Vagina (tissue), 2 donors: ENCODE data around the gene DIPK2A. TPM values are rescaled to one million over a fixed set of nuclear protein-coding genes. Genes with fewer than 3 reads are reported as not detected.

ENCODE experiments used
- DNase-seq, 2 donors: peaks; one replicate each; pipeline ENCODE4 v3.0.0-alpha.2; 2017; ENCODE audit errors: extremely low spot score in 2 of 2
- H3K27ac ChIP-seq: fragments of 200-600 bp; sonication (generic); one replicate; pipeline ENCODE4 v1.5.1; 2019
- H3K27me3 ChIP-seq: fragments of 200-600 bp; sonication (generic); one replicate; pipeline ENCODE4 v1.5.1; 2019
- H3K36me3 ChIP-seq, 2 donors: fragments of 200-600 bp; sonication (generic); one replicate each; pipeline ENCODE4 v1.5.1; 2017 to 2019
- H3K4me1 ChIP-seq: fragments of 200-600 bp; sonication (generic); one replicate; pipeline ENCODE4 v1.5.1; 2019
- H3K4me3 ChIP-seq, 2 donors: fragments of 200-600 bp; sonication (generic); 1 replicate in 1 of 2; 2 replicates in 1 of 2; pipeline ENCODE4 v1.5.1; 2016 to 2019
- H3K9me3 ChIP-seq: fragments of 200-600 bp; sonication (generic); one replicate; pipeline ENCODE4 v1.5.1; 2019
- POLR2A ChIP-seq, 2 donors: fragments of 450-650 bp; IDR thresholded peaks; one replicate each; pipeline ENCODE4 v1.6.1; 2017; ENCODE audit warnings: antibody characterized with exemption in 2 of 2, mild to moderate bottlenecking in 2 of 2, moderate library complexity in 2 of 2
- POLR2AphosphoS5 ChIP-seq, 2 donors: sonication (generic); formaldehyde crosslinking; IDR thresholded peaks; one replicate each; pipeline ENCODE4 v1.9.0; 2017; ENCODE audit warnings: antibody characterized with exemption in 2 of 2, mild to moderate bottlenecking in 2 of 2, low read depth in 1 of 2; ENCODE audit not compliant: insufficient read depth in 1 of 2
- intact Hi-C: fragments of 100-400 bp; cut with DNase I; formaldehyde crosslinking; loops from one replicate; pipeline ENCODE4 v1.15.1; 2023
- total RNA-seq: library from RNA; depleted of rRNA; stranded (reverse); fragments of >200 nt; gene quantifications from one replicate; pipeline ENCODE4 v1.2.3, GENCODE V29; 2016
- TF ChIP-seq, protein P1 (sequence below), 3 experiments: fragments of 450-650 bp in 2 of 3; fragments of 200-600 bp in 1 of 3; sonication (generic) in 1 of 3; IDR thresholded peaks; one replicate each; pipeline ENCODE4 v1.5.1; 2017 to 2019; ENCODE audit warnings: antibody characterized with exemption in 3 of 3, mild to moderate bottlenecking in 2 of 3, moderate library complexity in 2 of 3

Gene DIPK2A
- total RNA-seq, 1 donor from 2014 or later = 26.5 TPM

DNA sequence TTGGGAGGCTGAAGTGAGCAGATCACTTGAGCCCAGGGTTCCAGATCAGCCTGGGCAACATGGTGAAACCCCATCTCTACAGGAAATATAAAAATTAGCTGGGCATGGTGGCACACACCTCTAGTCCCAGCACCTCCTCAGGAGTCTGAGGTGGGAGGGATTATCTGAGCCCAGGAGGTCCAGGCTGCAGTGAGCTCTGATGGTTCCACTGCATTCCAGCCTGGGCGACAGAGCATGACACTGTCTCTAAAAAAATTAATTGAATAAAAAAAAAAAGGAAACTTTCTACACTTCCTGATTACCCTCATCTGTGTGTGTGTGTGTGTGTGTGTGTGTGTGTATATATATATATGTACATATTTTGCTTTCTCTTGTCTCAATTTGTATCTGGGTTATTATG, 31.4 kb downstream of the DIPK2A start:
- intact Hi-C loops = no loop called here

DNA sequence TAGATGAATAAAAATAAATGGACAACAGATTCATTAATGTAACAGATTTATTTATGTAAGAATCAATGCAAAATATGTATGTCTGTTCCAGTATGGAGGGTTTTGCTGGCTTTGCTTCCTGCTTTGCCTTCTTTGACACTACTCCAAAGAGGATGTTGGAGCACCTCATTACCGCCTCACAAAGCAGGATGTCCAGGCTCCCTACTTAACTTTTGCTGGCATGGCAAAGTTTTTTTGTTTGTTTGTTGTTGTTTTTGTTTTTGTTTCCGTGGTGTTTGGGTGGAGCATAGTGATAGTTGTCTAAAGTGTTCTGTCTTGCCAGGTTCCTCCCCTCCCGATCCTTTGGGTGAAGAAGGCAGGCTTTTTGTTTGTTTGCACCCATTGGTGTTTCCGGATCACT, 38.7 kb downstream of the DIPK2A start:
- no peaks in the 10 kb centered on the region for H3K36me3 ChIP-seq
- no peak for DNase-seq
- H3K27ac ChIP-seq = no peak overlapping the region
- no peaks in the 10 kb centered on the region for H3K4me1 ChIP-seq
- no peaks in the 10 kb centered on the region for H3K27me3 ChIP-seq
- TF ChIP-seq POLR2A (IDR thresholded peaks at IDR 0.05) (no peak), POLR2AphosphoS5 (IDR thresholded peaks at IDR 0.05; ENCODE audit: insufficient read depth in 1 of 2, low read depth in 1 of 2) (no peak)
- TF ChIP-seq, protein P1, sequence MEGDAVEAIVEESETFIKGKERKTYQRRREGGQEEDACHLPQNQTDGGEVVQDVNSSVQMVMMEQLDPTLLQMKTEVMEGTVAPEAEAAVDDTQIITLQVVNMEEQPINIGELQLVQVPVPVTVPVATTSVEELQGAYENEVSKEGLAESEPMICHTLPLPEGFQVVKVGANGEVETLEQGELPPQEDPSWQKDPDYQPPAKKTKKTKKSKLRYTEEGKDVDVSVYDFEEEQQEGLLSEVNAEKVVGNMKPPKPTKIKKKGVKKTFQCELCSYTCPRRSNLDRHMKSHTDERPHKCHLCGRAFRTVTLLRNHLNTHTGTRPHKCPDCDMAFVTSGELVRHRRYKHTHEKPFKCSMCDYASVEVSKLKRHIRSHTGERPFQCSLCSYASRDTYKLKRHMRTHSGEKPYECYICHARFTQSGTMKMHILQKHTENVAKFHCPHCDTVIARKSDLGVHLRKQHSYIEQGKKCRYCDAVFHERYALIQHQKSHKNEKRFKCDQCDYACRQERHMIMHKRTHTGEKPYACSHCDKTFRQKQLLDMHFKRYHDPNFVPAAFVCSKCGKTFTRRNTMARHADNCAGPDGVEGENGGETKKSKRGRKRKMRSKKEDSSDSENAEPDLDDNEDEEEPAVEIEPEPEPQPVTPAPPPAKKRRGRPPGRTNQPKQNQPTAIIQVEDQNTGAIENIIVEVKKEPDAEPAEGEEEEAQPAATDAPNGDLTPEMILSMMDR (IDR thresholded peaks at IDR 0.05) = no peak
- H3K4me3 ChIP-seq = no peak overlapping the region
- intact Hi-C loops = no loop called here
- no peaks in the 10 kb centered on the region for H3K9me3 ChIP-seq

More for the DNA sequence above, 31.4 kb downstream of the DIPK2A start:
- no peak for DNase-seq
- Histone ChIP-seq H3K4me3 (no peak overlapping the region), H3K27ac (no peak overlapping the region), H3K27me3 (no peaks in the 10 kb centered on the region), H3K36me3 (no peaks in the 10 kb centered on the region), H3K9me3 (no peaks in the 10 kb centered on the region), H3K4me1 (no peaks in the 10 kb centered on the region)
- TF ChIP-seq, protein P1 (IDR thresholded peaks at IDR 0.05) = no peak

DNA sequence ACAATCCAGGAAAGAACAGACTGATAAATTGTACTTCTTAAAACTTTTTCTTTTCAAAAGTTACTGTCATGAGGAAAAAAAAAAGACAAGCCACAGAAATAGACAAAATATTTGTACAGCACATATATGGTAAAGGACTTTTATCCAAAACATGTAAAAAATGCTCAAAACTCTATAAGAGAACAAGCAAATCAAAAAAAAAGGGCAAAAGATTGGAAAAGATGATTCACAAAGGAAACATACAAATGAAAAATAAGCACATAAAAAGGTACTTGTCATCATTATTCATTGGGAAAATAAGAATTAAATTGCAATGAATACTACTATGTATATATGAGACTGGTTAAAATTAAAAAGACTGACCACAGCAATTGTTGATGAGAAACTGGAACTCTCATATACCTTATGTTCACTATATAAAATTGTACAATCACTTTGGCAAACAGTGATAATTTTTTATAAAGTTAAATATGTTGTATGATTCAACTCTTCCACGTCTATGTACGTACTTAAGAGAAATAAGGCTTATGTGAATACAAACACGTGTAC, 39.7 kb downstream of the DIPK2A start:
- H3K9me3 ChIP-seq = no peaks in the 10 kb centered on the region
- no peak overlapping the region for H3K27ac ChIP-seq
- DNase-seq = no peak
- no peak overlapping the region for H3K4me3 ChIP-seq
- TF ChIP-seq POLR2AphosphoS5 (IDR thresholded peaks at IDR 0.05; ENCODE audit: insufficient read depth in 1 of 2, low read depth in 1 of 2) (no peak), POLR2A (IDR thresholded peaks at IDR 0.05) (no peak)
- TF ChIP-seq, protein P1 (IDR thresholded peaks at IDR 0.05) = no peak
- H3K4me1 ChIP-seq = no peaks in the 10 kb centered on the region
- no peaks in the 10 kb centered on the region for H3K27me3 ChIP-seq
- H3K36me3 ChIP-seq = no peaks in the 10 kb centered on the region
- intact Hi-C loops = no loop called here

DNA sequence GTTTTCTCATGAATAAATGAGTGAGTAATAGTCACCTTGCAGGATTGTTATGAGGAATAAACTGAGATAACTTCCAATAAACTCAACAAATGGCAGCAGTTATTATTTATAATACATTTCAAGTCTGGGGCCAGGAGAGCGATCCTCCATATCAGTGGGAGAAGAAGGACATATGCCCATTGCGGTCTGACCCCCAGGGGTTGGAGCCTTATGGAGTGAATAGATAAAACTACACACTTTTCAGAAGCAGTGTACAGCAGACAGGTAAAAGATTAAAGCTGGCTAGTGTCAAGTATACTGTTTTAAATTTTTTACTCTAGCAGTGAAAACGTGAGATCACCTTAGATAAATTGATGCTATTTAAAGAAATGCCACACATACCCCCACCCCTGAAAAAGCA, 43.5 kb downstream of the DIPK2A start:
- intact Hi-C loops = no loop called here
- Histone ChIP-seq H3K4me1 (no peaks in the 10 kb centered on the region), H3K9me3 (no peaks in the 10 kb centered on the region), H3K36me3 (no peaks in the 10 kb centered on the region), H3K27ac (no peak overlapping the region), H3K4me3 (no peak overlapping the region), H3K27me3 (no peaks in the 10 kb centered on the region)
- DNase-seq = no peak
- TF ChIP-seq POLR2A (IDR thresholded peaks at IDR 0.05) (no peak), POLR2AphosphoS5 (IDR thresholded peaks at IDR 0.05; ENCODE audit: insufficient read depth in 1 of 2, low read depth in 1 of 2) (no peak)
- TF ChIP-seq, protein P1 (IDR thresholded peaks at IDR 0.05) = no peak

DNA sequence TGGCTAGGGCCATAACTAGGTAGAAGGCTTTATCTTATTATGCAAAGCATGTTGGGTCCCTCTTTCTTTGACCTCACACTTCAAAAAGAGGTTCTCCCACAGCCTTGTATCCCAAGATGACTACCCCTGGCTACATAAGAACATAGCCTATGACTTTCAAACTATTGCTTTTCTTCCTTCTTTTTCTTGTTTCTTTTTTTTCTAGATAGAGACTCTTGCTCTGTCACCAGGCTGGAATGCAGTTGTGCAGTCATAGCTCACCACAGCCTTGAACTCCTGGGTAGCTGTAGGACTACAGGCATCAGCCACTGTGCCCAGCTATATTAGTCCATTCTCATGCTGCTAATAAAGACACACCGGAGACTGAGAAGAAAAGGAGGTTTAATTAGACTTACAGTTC, 47.2 kb downstream of the DIPK2A start:
- H3K4me1 ChIP-seq = no peaks in the 10 kb centered on the region
- TF ChIP-seq POLR2AphosphoS5 (IDR thresholded peaks at IDR 0.05; ENCODE audit: insufficient read depth in 1 of 2, low read depth in 1 of 2) (no peak), POLR2A (IDR thresholded peaks at IDR 0.05) (no peak)
- TF ChIP-seq, protein P1 (IDR thresholded peaks at IDR 0.05) = no peak
- intact Hi-C loops = no loop called here
- no peaks in the 10 kb centered on the region for H3K27me3 ChIP-seq
- no peak overlapping the region for H3K4me3 ChIP-seq
- no peak overlapping the region for H3K27ac ChIP-seq
- H3K36me3 ChIP-seq = no peaks in the 10 kb centered on the region
- no peaks in the 10 kb centered on the region for H3K9me3 ChIP-seq
- DNase-seq = no peak

Other genes with a start within 250 kb of the DIPK2A start
- gene SLC9A9, start 123.4 kb upstream of the DIPK2A start, total RNA-seq = 30.7 TPM